Chondrocyte (in vitro differentiated cells): Measurements from ENCODE around the gene GRID2. TPM values are rescaled to one million over a fixed set of nuclear protein-coding genes. Genes with fewer than 3 reads are reported as not detected.

Experiments used
- DNase-seq: peaks from one replicate; pipeline ENCODE4 v3.0.0; 2021; ENCODE audit warnings: mixed read lengths, low spot score
- H3K27ac Mint-ChIP-seq: one replicate; pipeline ENCODE4 v1.8.0; 2021; ENCODE audit warnings: mild to moderate bottlenecking, moderate library complexity, mixed read lengths; ENCODE audit not compliant: unreplicated experiment
- H3K27me3 Mint-ChIP-seq: 2 replicates; pipeline ENCODE4 v1.8.0; 2021; ENCODE audit warnings: low read depth, mixed read lengths
- H3K36me3 Mint-ChIP-seq: 2 replicates; pipeline ENCODE4 v1.8.0; 2021; ENCODE audit warnings: low read depth, mixed read lengths
- H3K4me1 Mint-ChIP-seq: 2 replicates; pipeline ENCODE4 v1.8.0; 2021; ENCODE audit warnings: low read depth, mild to moderate bottlenecking, mixed read lengths
- H3K4me3 Mint-ChIP-seq: one replicate; pipeline ENCODE4 v1.8.0; 2021; ENCODE audit warnings: mild to moderate bottlenecking, moderate library complexity, mixed read lengths; ENCODE audit not compliant: unreplicated experiment
- H3K9me3 Mint-ChIP-seq: 2 replicates; pipeline ENCODE4 v1.8.0; 2021; ENCODE audit warnings: low read depth, mixed read lengths
- long read RNA-seq: library from polyadenylated mRNA; stranded (forward); transcript quantifications from one replicate; pipeline ENCODE4 v2.0.0, GENCODE V29; 2021
- total RNA-seq: library from RNA; stranded (reverse); gene quantifications from 3 replicates; pipeline ENCODE4 v1.2.1, GENCODE V29; 2021
- TF ChIP-seq, protein P1 (sequence below): fragments of 200-600 bp; sonication (generic); IDR thresholded peaks from 2 replicates; pipeline ENCODE4 v1.5.0; 2021; ENCODE audit warnings: antibody characterized with exemption, mild to moderate bottlenecking, moderate library complexity

GRID2 gene
- total RNA-seq, result not detected in 3 replicates
- long read RNA-seq, result 0 reads

DNA sequence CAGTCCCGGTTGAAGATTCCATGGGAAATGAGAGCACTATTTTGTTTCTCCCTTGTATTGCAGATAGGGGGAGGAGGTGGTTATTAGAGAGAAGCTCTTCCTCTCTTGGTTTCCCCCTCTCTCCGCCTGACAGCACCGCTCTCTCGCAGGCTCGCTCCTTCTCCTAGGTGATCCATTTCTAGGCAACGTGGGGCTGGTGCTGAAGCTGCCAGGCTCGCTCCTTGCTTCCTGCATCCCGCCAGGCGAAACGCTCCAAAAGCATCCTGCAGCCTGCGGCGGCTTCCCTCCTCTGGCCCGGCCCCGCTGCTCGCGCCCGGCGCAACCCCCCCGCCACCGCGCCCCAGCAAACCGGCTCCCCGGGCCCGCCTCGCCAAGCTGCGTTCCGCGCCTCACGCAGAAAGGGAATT, at the start of gene GRID2:
Gene GRID2, plus strand, starts transcription at position 346 of the 407 bp plus-strand sequence.
- Mint-ChIP-seq H3K27me3 (peaks cover 73% of the 10 kb centered on the region), H3K27ac (no peak within 1 kb of the TSS)

DNA sequence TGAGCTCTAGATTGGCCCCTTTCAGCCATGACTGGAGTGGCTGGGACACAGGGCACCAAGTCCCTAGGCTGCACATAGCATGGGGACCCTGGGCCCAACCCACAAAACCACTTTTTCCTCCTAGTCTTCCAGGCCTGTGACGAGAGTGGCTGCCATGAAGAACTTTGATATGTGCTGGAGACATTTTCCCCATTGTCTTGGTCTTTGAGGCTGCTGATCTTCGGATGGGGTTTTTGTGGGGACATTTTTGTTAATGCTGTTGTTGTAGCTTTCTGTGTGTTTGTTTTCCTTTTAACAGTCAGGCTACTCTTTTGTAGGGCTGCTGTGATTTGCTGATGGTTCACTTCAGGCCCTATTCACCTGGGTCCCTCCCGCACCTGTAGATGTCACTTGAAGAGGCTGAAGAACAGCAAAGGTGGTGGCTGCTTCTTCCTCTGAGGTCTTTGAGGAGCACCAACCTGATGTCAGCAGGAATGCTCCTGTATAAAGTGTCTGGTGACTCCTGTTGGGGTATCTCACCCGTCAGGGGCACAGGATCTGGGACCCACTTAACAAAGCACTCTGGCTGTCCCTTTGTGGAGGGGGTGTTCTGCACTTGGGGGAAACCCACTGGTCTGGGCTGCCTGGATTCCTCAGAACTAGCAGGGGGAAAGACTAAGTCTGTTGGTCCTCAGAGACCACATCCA, 49.6 kb upstream of the GRID2 start:
- Mint-ChIP-seq H3K36me3 (no peaks in the 10 kb centered on the region), H3K27me3 (peaks cover 2% of the 10 kb centered on the region), H3K9me3 (peaks cover 25% of the 10 kb centered on the region), H3K4me3 (no peak overlapping the region), H3K4me1 (no peaks in the 10 kb centered on the region), H3K27ac (no peak overlapping the region)
- DNase-seq, result no peak
- TF ChIP-seq, protein P1, sequence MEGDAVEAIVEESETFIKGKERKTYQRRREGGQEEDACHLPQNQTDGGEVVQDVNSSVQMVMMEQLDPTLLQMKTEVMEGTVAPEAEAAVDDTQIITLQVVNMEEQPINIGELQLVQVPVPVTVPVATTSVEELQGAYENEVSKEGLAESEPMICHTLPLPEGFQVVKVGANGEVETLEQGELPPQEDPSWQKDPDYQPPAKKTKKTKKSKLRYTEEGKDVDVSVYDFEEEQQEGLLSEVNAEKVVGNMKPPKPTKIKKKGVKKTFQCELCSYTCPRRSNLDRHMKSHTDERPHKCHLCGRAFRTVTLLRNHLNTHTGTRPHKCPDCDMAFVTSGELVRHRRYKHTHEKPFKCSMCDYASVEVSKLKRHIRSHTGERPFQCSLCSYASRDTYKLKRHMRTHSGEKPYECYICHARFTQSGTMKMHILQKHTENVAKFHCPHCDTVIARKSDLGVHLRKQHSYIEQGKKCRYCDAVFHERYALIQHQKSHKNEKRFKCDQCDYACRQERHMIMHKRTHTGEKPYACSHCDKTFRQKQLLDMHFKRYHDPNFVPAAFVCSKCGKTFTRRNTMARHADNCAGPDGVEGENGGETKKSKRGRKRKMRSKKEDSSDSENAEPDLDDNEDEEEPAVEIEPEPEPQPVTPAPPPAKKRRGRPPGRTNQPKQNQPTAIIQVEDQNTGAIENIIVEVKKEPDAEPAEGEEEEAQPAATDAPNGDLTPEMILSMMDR, result no peak

More for the DNA sequence above, at the start of gene GRID2:
- TF ChIP-seq, protein P1, result peak; percentile 9
- Mint-ChIP-seq H3K9me3 (peaks cover 3% of the 10 kb centered on the region), H3K4me1 (peaks cover 23% of the 10 kb centered on the region), H3K36me3 (no peaks in the 10 kb centered on the region), H3K4me3 (peak within 1 kb of the TSS; percentile 68)
- no peak for DNase-seq

DNA sequence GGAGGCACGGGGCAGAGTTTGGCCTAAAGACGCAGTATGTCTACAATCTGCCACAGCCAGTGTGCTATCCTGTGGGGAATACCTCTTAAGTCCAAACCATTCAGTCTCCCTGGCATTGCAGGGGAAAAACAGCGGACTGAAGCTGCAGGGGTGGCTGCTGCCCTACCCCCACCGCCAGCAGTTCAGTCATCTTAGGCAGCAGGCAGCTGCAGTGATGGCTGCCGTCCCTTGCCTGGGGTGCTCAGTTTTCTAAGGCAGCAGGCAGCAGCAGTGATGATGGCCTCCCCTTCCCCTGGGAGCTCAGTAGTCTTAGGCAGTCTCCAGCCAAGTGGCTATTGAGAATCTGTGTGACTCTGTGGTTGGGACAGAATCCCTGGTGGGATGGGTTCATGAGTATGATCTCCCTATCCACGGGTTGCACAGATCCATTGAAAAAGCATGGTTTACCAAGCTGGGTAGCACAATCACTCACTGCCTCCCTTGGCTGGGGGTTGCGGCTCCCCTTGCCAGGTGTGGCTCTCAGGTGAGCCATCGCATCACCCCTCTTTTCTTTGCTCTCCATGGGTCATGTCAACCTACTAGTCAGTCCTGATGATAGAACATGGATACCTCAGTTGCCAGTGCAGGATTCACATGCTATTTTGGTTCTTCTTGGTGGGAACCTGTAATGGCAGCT, 48.9 kb upstream of the GRID2 start:
- no peaks in the 10 kb centered on the region for H3K36me3 Mint-ChIP-seq
- no peaks in the 10 kb centered on the region for H3K4me1 Mint-ChIP-seq
- no peak overlapping the region for H3K4me3 Mint-ChIP-seq
- H3K27me3 Mint-ChIP-seq, result peaks cover 2% of the 10 kb centered on the region
- H3K9me3 Mint-ChIP-seq, result peaks cover 25% of the 10 kb centered on the region
- no peak for DNase-seq
- no peak overlapping the region for H3K27ac Mint-ChIP-seq
- TF ChIP-seq, protein P1, result no peak

DNA sequence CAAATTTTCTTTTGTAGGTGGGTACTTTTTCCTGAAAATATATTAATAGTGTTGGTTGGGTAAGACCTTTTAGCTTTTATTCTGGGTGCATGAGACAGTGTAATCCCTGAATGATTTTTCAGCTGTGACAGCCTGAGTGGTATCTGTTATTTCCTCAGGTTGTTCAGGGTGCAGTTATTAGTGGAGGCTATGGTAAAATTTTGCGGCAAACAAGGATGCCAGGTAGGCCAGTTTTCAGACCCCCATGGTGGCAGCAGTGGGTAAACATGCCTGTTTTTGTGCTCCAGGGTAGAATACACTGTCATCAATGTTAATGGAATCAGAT, 47.9 kb upstream of the GRID2 start:
- no peak overlapping the region for H3K27ac Mint-ChIP-seq
- TF ChIP-seq, protein P1, result no peak
- H3K36me3 Mint-ChIP-seq, result no peaks in the 10 kb centered on the region
- no peak for DNase-seq
- H3K4me1 Mint-ChIP-seq, result no peaks in the 10 kb centered on the region
- H3K9me3 Mint-ChIP-seq, result peaks cover 20% of the 10 kb centered on the region
- no peak overlapping the region for H3K4me3 Mint-ChIP-seq
- H3K27me3 Mint-ChIP-seq, result peaks cover 2% of the 10 kb centered on the region

DNA sequence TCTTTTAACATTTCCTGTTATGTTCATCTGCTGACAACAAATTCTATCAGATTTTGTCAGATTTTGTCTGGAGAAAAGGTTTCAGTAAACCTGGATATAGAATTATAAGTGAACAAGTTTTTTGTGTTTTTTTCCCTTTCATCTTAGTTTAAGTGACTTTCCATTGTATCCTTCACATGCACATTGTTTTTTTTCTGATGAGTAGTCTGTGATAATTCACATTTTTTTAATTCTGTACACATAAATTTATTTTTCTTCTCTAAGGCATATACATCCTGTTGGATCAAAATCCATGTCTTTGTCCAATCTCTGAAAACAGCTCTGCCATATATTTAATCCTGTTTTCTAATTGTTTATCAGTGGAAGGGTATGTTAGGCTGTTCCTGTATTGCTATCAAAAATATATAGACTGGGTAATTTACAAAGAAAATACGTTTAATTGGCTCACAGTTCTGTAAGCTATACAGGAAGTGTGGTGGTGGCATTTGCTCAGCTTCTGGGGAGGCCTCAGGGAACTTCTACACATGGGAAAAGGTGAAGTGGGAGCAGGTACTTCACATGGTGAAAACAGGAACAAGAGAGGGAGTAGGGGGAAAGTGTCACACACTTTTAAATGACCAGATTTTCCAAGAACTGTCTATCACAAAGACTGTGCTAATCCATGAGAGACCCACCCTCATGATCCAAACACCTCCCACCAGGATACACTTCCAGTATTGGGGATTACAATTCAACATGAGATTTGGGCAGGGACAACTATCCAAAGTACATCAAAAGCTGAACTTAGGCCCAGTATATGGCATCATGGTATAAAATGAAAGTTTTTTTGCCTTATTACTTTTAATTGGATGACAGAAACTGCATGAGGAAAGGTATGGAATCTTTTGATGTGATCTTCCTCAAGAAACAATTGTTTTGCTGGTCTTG, 45.6 kb upstream of the GRID2 start:
- Mint-ChIP-seq H3K27ac (no peak overlapping the region), H3K27me3 (peaks cover 2% of the 10 kb centered on the region), H3K36me3 (no peaks in the 10 kb centered on the region), H3K4me3 (no peak overlapping the region), H3K4me1 (peaks cover 3% of the 10 kb centered on the region), H3K9me3 (peaks cover 12% of the 10 kb centered on the region)
- no peak for DNase-seq
- TF ChIP-seq, protein P1, result no peak
